Body of pancreas (tissue), 2 donors: ENCODE measurements around the gene HBB. TPM values are rescaled to one million over a fixed set of nuclear protein-coding genes. Genes with fewer than 3 reads are reported as not detected.

Experiments
- total RNA-seq, 2 donors: library from RNA; depleted of rRNA; stranded (reverse); fragments of >200 nt; gene quantifications; one replicate each; pipeline ENCODE4 v1.1.0, GENCODE V29; 2016

HBB gene
- total RNA-seq, 2 donors from 2014 or later: 13.0 TPM; not detected in 1

Other genes starting within 250 kb of the HBB start
- not detected for gene OR51L1, start 232.2 kb downstream of the HBB start, total RNA-seq
- not detected for gene OR52J3, start 180.5 kb downstream of the HBB start, total RNA-seq
- not detected for gene OR52E2, start 167.4 kb downstream of the HBB start, total RNA-seq
- not detected for gene OR52E1, start 157.5 kb downstream of the HBB start, total RNA-seq
- gene OR52A5, start 88.7 kb downstream of the HBB start, total RNA-seq: not detected
- not detected for gene OR52A1, start 72.3 kb downstream of the HBB start, total RNA-seq
- not detected for gene OR51V1, start 26.4 kb downstream of the HBB start, total RNA-seq
- gene HBD, start 7.4 kb upstream of the HBB start, total RNA-seq: not detected
- gene HBG1, start 22.8 kb upstream of the HBB start, total RNA-seq: not detected
- gene HBG2, start 27.7 kb upstream of the HBB start, total RNA-seq: not detected
- gene HBE1, start 42.9 kb upstream of the HBB start, total RNA-seq: not detected
- under 1 TPM; 0.52 to 0.66 TPM for gene OR51B4, start 74.9 kb upstream of the HBB start, total RNA-seq
- gene OR51B2, start 97.2 kb upstream of the HBB start, total RNA-seq: under 1 TPM in 1 of 2 donors, not detected in 1; 0.78 TPM
- gene OR51B5, start 116.5 kb upstream of the HBB start, total RNA-seq: not detected
- not detected for gene OR51B6, start 124.4 kb upstream of the HBB start, total RNA-seq
- not detected for gene OR51M1, start 156.7 kb upstream of the HBB start, total RNA-seq
- not detected for gene OR51Q1, start 195.0 kb upstream of the HBB start, total RNA-seq
- not detected for gene OR51I1, start 214.4 kb upstream of the HBB start, total RNA-seq
- gene OR51I2, start 222.3 kb upstream of the HBB start, total RNA-seq: not detected